OCI-LY1 (cell line): ENCODE data around the gene CHN2.

Experiments used
- CTCF ChIP-seq: fragments of 200-600 bp; sonication (generic), shearing (Covaris generic); IDR thresholded peaks from 2 replicates; pipeline ENCODE4 v1.5.1; 2017; ENCODE audit warnings: mild to moderate bottlenecking, antibody characterized with exemption, low read length, moderate library complexity, mixed read lengths
- EZH2 ChIP-seq: fragments of 200-600 bp; sonication (generic), shearing (Covaris generic); IDR thresholded peaks from 2 replicates; pipeline ENCODE4 v1.8.0; 2017; ENCODE audit warnings: borderline replicate concordance, mixed run types, mild to moderate bottlenecking, antibody characterized with exemption, low read length, moderate library complexity, mixed read lengths

- TF ChIP-seq CTCF (no peak), EZH2 (no peak)
Observed at GRCh38 chr7:29479301-29480200, 285.0 kb downstream of the CHN2 start.
